ENCODE measurements around the gene PRKCE. TPM values are rescaled to one million over a fixed set of nuclear protein-coding genes. Genes with fewer than 3 reads are reported as not detected.

PRKCE gene
- total and polyA plus RNA-seq, 2 donors (not counting 3 experiments of a cell fraction or from before 2014, with no cell fraction given): 27.9 to 33.9 TPM

- H3K27ac ChIP-seq (ENCODE audit: insufficient read depth, low read depth, low read length): peak overlapping the region; percentile 13
- CTCF ChIA-PET: interaction anchor here (0.6 to 4.0 kb wide), 13 partner anchors 9 to 349 kb away, joined by 3 to 31 read pairs (median 6); partner anchors contain the start of gene SRBD1
- intact Hi-C loops (cut with micrococcal nuclease): loop anchor here (1.0 kb wide), 6 partner anchors 59 to 817 kb away; no protein-coding TSS in a partner anchor
Measured at GRCh38 chr2:45643543-45644542, 7.6 kb upstream of the PRKCE start.

More at GRCh38 chr2:45643543-45644542, 7.6 kb upstream of the PRKCE start:
- H3K9me3 ChIP-seq (replicated peaks; ENCODE audit: control insufficient read depth, insufficient read depth, low read length): no peaks in the 10 kb centered on the region
- H3K4me1 ChIP-seq (ENCODE audit: control insufficient read depth, extremely low read depth, insufficient read depth, low read length): peaks cover 3% of the 10 kb centered on the region
- H3K27me3 ChIP-seq (ENCODE audit: control insufficient read depth in 2 of 2, insufficient read depth in 2 of 2, low read length in 2 of 2): no peaks in the 10 kb centered on the region
- no peaks in the 10 kb centered on the region for H4K20me1 ChIP-seq (replicated peaks; ENCODE audit: control insufficient read depth, extremely low read depth, insufficient read depth, low read length)
- H3K9me1 ChIP-seq (replicated peaks; ENCODE audit: control insufficient read depth, extremely low read depth, insufficient read depth, low read length): no peaks in the 10 kb centered on the region
- peak overlapping the region; percentile 55 for H3K4me2 ChIP-seq (ENCODE audit: insufficient read depth, low read length)
- DNase-seq (ENCODE audit: low read depth, low spot score) (peak; percentile 51), FAIRE-seq (peak; percentile 64)
- POLR2A ChIA-PET: no interaction called here
- H3K9ac ChIP-seq (replicated peaks; ENCODE audit: extremely low read depth, insufficient read depth, low read length): peak overlapping the region; percentile 69
- dilution Hi-C loops (cut with MboI; ENCODE audit: extremely low pct_ligation_motif_present, low sequenced_read_pairs): no loop called here
- TF ChIP-seq FOS (IDR thresholded peaks at IDR 0.05; ENCODE audit: borderline replicate concordance, insufficient read depth, low read length): peak; percentile 31
- peak; percentile 87 to 95 for TF ChIP-seq CTCF (IDR thresholded peaks at IDR 0.05; ENCODE audit: extremely low read depth in 1 of 2, insufficient read depth in 1 of 2, low read depth in 1 of 2, low read length in 2 of 2)
- TF ChIP-seq POLR2A (IDR thresholded peaks at IDR 0.05; ENCODE audit: low read depth, low read length): no peak
- no TSS peak for BruUV-seq (replicated peaks)
- peak overlapping the region; percentile 52 to 63 (median 59) for H3K4me3 ChIP-seq (replicated peaks in 1 of 3; ENCODE audit: insufficient read depth in 1 of 3, low read depth in 1 of 3, low read length in 3 of 3)
- no peaks in the 10 kb centered on the region for H3K79me2 ChIP-seq (ENCODE audit: control insufficient read depth, insufficient read depth, low read length)
- peak overlapping the region; percentile 94 for H2AFZ ChIP-seq (ENCODE audit: low read depth, low read length)
- no peaks in the 10 kb centered on the region for H3K36me3 ChIP-seq (ENCODE audit: control insufficient read depth in 2 of 2, extremely low read depth in 1 of 2, insufficient read depth in 2 of 2, low read length in 2 of 2)
